GM13976 (cell line): ENCODE results near the gene ATP5F1A.
"Not testable (repeated sequence)": the region's sequence is repeated elsewhere in the genome, so short reads cannot be mapped to it uniquely, and the experiment has no call there.

Source experiments
- DNase-seq: peaks from one replicate; pipeline ENCODE4 v3.0.0; 2012; ENCODE audit warnings: low spot score
- CTCF ChIP-seq: IDR thresholded peaks from 2 replicates; pipeline ENCODE4 v1.5.1; 2012; ENCODE audit warnings: borderline replicate concordance, mild to moderate bottlenecking; ENCODE audit not compliant: insufficient read depth; ENCODE audit errors: extremely low read depth, missing control alignments, control extremely low read depth
- in situ Hi-C: fragments of 300-500 bp; cut with MboI; formaldehyde crosslinking; loops from one replicate; pipeline ENCODE4 v1.12.0; 2022; ENCODE audit warnings: low sequenced_read_pairs, mixed read lengths, inconsistent platforms; ENCODE audit not compliant: unreplicated experiment

Gene ATP5F1A

GRCh38 chr18:46050268-46050667, 47.8 kb downstream of the ATP5F1A start:
- in situ Hi-C loops: no loop called here
- TF ChIP-seq CTCF: no peak

GRCh38 chr18:46048641-46049040, 49.5 kb downstream of the ATP5F1A start:
- DNase-seq: no peak
- in situ Hi-C loops: no loop called here
- TF ChIP-seq CTCF: no peak

More at GRCh38 chr18:46050268-46050667, 47.8 kb downstream of the ATP5F1A start:
- DNase-seq: no peak

GRCh38 chr18:46047369-46047768, 50.7 kb downstream of the ATP5F1A start:
- DNase-seq, in situ Hi-C loops: not testable (repeated sequence)

- TF ChIP-seq CTCF: no peak
- in situ Hi-C loops: no loop called here
- no peak for DNase-seq
Observed at GRCh38 chr18:46046688-46047087, 51.4 kb downstream of the ATP5F1A start.

GRCh38 chr18:46046126-46046525, 52.0 kb downstream of the ATP5F1A start:
- no peak for TF ChIP-seq CTCF
- in situ Hi-C loops: no loop called here
- DNase-seq: no peak

GRCh38 chr18:46042571-46043123, 55.4 kb downstream of the ATP5F1A start:
- no peak for DNase-seq
- in situ Hi-C loops: no loop called here
- no peak for TF ChIP-seq CTCF

- DNase-seq: no peak
- in situ Hi-C loops: no loop called here
- no peak for TF ChIP-seq CTCF
Observed at GRCh38 chr18:46040747-46041104, 57.4 kb downstream of the ATP5F1A start.
